SK-N-DZ (cell line): ENCODE results near the gene MTX1.
"Not testable (repeated sequence)": the region's sequence is repeated elsewhere in the genome, so short reads cannot be mapped to it uniquely, and the experiment has no call there.

Experiments used
- DNase-seq: peaks from one replicate; pipeline ENCODE4 v3.0.0-alpha.2; 2015; ENCODE audit warnings: low spot score

MTX1 gene

GRCh38 chr1:155188268-155188667 lies 20.2 kb upstream of the MTX1 start:
- no peak for DNase-seq

GRCh38 chr1:155189926-155190325 lies 18.6 kb upstream of the MTX1 start:
- not testable (repeated sequence) for DNase-seq

- DNase-seq = no peak
Measured at GRCh38 chr1:155191904-155192303, 16.6 kb upstream of the MTX1 start.

- no peak for DNase-seq
Measured at GRCh38 chr1:155192346-155193274, 15.9 kb upstream of the MTX1 start.

- peak; percentile 91 for DNase-seq
Measured at GRCh38 chr1:155193275-155193990, 15.1 kb upstream of the MTX1 start.

- not testable (repeated sequence) for DNase-seq
Measured at GRCh38 chr1:155193991-155194240, 14.6 kb upstream of the MTX1 start.

GRCh38 chr1:155195201-155196102 lies 13.0 kb upstream of the MTX1 start:
- DNase-seq = no peak

- DNase-seq = no peak
Measured at GRCh38 chr1:155196103-155196892, 12.2 kb upstream of the MTX1 start.

- DNase-seq = no peak
Measured at GRCh38 chr1:155196893-155197638, 11.4 kb upstream of the MTX1 start.

- DNase-seq = no peak
Measured at GRCh38 chr1:155197901-155198546, 10.5 kb upstream of the MTX1 start.

- DNase-seq = no peak
Measured at GRCh38 chr1:155198547-155198906, 10.0 kb upstream of the MTX1 start.

- no peak for DNase-seq
Measured at GRCh38 chr1:155199792-155200191, 8.7 kb upstream of the MTX1 start.

GRCh38 chr1:155200920-155201319 lies 7.6 kb upstream of the MTX1 start:
- DNase-seq = no peak

- no peak for DNase-seq
Measured at GRCh38 chr1:155202198-155202597, 6.3 kb upstream of the MTX1 start.

- DNase-seq = no peak
Measured at GRCh38 chr1:155202731-155203515, 5.6 kb upstream of the MTX1 start.

GRCh38 chr1:155205035-155205434 lies 3.5 kb upstream of the MTX1 start:
- DNase-seq = no peak

GRCh38 chr1:155205969-155206593 lies 2.4 kb upstream of the MTX1 start:
- no peak for DNase-seq

GRCh38 chr1:155206891-155207805 lies 1.3 kb upstream of the MTX1 start:
- DNase-seq = peak; percentile 92
